Measurements from ENCODE around the gene SRSF4. TPM values are rescaled to one million over a fixed set of nuclear protein-coding genes. Genes with fewer than 3 reads are reported as not detected.
A peak's percentile ranks its signal among the peaks of the same experiment; 100 is the strongest.

Gene SRSF4
- total RNA-seq, 1 donor from 2014 or later = 52.6 TPM

DNA sequence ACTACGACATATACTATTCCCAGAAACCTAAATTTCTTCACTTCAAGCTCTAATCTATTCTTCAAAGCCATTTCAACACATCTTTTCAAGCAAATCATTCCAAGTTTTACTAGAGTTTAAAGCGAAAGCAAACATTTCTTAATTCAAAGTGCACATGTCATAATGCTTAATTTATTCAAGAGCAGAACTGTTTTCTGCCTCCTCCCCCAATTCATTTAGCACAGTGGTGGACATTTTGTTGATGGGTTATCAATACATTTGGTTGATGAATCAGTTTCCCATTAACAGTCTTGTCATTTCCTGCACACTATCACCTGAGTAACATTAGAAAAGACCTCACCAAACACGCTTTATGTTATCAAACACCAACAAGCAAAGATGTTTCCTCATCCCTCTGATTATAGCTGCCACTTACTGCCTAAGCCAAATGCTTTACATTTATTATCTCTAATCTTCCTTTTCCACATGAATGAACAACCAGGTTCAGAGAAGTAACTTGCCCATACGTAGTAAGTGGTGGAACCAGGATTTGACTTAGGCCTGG, 2.0 kb downstream of the SRSF4 start:
- Mint-ChIP-seq H3K36me3 (ENCODE audit: low read depth, unreplicated experiment) (peaks cover 4% of the 10 kb centered on the region), H3K4me1 (ENCODE audit: low read depth, unreplicated experiment) (peaks cover 14% of the 10 kb centered on the region), H3K27ac (ENCODE audit: unreplicated experiment) (no peak overlapping the region), H3K27me3 (ENCODE audit: low read depth, unreplicated experiment) (no peaks in the 10 kb centered on the region), H3K9me3 (ENCODE audit: unreplicated experiment) (no peaks in the 10 kb centered on the region), H3K4me3 (ENCODE audit: unreplicated experiment) (peak overlapping the region; percentile 97)
- DNase-seq (ENCODE audit: low read depth) = no peak
- Histone ChIP-seq H3K4me1 (ENCODE audit: insufficient read depth, low read length) (peaks cover 21% of the 10 kb centered on the region), H3K27me3 (ENCODE audit: insufficient read depth, low read length) (no peaks in the 10 kb centered on the region), H3K9me3 (ENCODE audit: insufficient read depth, low read depth, low read length) (no peaks in the 10 kb centered on the region), H3K4me3 (ENCODE audit: insufficient read depth, low read depth, low read length) (peak overlapping the region; percentile 92), H3K36me3 (ENCODE audit: insufficient read depth, low read length) (peaks cover 8% of the 10 kb centered on the region), H3K79me2 (ENCODE audit: insufficient read depth, low read length) (peaks cover 68% of the 10 kb centered on the region), H3K27ac (ENCODE audit: low read depth, low read length) (peak overlapping the region; percentile 99), H2AFZ (ENCODE audit: low read depth, low read length) (no peak overlapping the region), H4K20me1 (ENCODE audit: insufficient read depth, low read length) (peaks cover 62% of the 10 kb centered on the region), H3K9ac (ENCODE audit: low read length) (peak overlapping the region; percentile 100), H3K4me2 (ENCODE audit: low read length) (peak overlapping the region; percentile 86)
- FAIRE-seq = no peak
- TF ChIP-seq EZH2 (IDR thresholded peaks at IDR 0.05; ENCODE audit: insufficient read depth, low read length) = no peak
- TF ChIP-seq, protein P1, sequence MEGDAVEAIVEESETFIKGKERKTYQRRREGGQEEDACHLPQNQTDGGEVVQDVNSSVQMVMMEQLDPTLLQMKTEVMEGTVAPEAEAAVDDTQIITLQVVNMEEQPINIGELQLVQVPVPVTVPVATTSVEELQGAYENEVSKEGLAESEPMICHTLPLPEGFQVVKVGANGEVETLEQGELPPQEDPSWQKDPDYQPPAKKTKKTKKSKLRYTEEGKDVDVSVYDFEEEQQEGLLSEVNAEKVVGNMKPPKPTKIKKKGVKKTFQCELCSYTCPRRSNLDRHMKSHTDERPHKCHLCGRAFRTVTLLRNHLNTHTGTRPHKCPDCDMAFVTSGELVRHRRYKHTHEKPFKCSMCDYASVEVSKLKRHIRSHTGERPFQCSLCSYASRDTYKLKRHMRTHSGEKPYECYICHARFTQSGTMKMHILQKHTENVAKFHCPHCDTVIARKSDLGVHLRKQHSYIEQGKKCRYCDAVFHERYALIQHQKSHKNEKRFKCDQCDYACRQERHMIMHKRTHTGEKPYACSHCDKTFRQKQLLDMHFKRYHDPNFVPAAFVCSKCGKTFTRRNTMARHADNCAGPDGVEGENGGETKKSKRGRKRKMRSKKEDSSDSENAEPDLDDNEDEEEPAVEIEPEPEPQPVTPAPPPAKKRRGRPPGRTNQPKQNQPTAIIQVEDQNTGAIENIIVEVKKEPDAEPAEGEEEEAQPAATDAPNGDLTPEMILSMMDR (IDR thresholded peaks at IDR 0.05; ENCODE audit: insufficient read depth, low read depth, low read length) = no peak

DNA sequence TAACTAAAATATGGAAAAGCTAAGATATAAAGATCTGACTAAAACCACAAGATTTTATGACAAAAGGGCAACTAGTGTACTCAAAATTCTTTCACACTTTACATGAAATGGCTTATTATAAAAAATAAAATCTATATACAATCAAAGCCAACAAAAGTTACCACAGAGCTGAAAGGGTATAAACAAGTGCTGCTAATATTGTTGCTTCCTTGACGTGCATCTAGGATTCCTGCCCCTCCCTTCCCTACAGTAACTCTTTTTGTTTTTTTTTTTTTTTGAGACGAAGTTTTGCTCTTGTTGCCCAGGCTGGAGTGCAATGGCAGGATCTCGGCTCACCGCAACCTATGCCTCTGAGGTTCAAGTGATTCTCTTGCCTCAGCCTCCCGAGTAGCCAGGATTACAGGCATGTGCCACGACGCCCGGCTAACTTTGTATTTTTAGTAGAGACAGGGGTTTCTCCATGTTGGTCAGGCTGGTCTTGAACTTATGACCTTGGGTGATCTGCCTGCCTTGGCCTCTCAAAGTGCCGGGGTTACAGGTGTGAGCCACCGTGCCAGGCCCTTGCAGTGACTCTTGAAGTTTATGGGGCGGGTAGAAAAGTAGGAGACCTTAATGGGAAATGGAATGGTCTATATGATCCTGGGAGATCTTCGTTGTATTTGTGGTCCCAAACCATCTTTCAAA, 4.5 kb downstream of the SRSF4 start:
- peaks cover 81% of the 10 kb centered on the region for H4K20me1 ChIP-seq (ENCODE audit: insufficient read depth, low read length)
- peaks cover 21% of the 10 kb centered on the region for H3K4me1 ChIP-seq (ENCODE audit: insufficient read depth, low read length)
- TF ChIP-seq, protein P1 (IDR thresholded peaks at IDR 0.05; ENCODE audit: insufficient read depth, low read depth, low read length) = no peak
- no peak for TF ChIP-seq EZH2 (IDR thresholded peaks at IDR 0.05; ENCODE audit: insufficient read depth, low read length)
- Mint-ChIP-seq H3K36me3 (ENCODE audit: low read depth, unreplicated experiment) (peaks cover 8% of the 10 kb centered on the region), H3K4me1 (ENCODE audit: low read depth, unreplicated experiment) (peaks cover 14% of the 10 kb centered on the region), H3K27me3 (ENCODE audit: low read depth, unreplicated experiment) (no peaks in the 10 kb centered on the region), H3K4me3 (ENCODE audit: unreplicated experiment) (no peak overlapping the region), H3K27ac (ENCODE audit: unreplicated experiment) (no peak overlapping the region), H3K9me3 (ENCODE audit: unreplicated experiment) (no peaks in the 10 kb centered on the region)
- no peak overlapping the region for H2AFZ ChIP-seq (ENCODE audit: low read depth, low read length)
- FAIRE-seq (no peak), DNase-seq (ENCODE audit: low read depth) (no peak)
- H3K36me3 ChIP-seq (ENCODE audit: insufficient read depth, low read length) = peaks cover 8% of the 10 kb centered on the region
- peaks cover 93% of the 10 kb centered on the region for H3K79me2 ChIP-seq (ENCODE audit: insufficient read depth, low read length)
- H3K4me2 ChIP-seq (ENCODE audit: low read length) = peak overlapping the region; percentile 42
- H3K27ac ChIP-seq (ENCODE audit: low read depth, low read length) = no peak overlapping the region
- H3K9ac ChIP-seq (ENCODE audit: low read length) = no peak overlapping the region
- no peak overlapping the region for H3K4me3 ChIP-seq (ENCODE audit: insufficient read depth, low read depth, low read length)
- H3K27me3 ChIP-seq (ENCODE audit: insufficient read depth, low read length) = no peaks in the 10 kb centered on the region
- no peaks in the 10 kb centered on the region for H3K9me3 ChIP-seq (ENCODE audit: insufficient read depth, low read depth, low read length)

- no peaks in the 10 kb centered on the region for H3K9me3 Mint-ChIP-seq (ENCODE audit: unreplicated experiment)
- no peaks in the 10 kb centered on the region for H3K27me3 ChIP-seq (ENCODE audit: insufficient read depth, low read length)
- H3K36me3 Mint-ChIP-seq (ENCODE audit: low read depth, unreplicated experiment) = peaks cover 8% of the 10 kb centered on the region
- no peak for TF ChIP-seq EZH2 (IDR thresholded peaks at IDR 0.05; ENCODE audit: insufficient read depth, low read length)
- TF ChIP-seq, protein P1 (IDR thresholded peaks at IDR 0.05; ENCODE audit: insufficient read depth, low read depth, low read length) = no peak
- peaks cover 21% of the 10 kb centered on the region for H3K4me1 ChIP-seq (ENCODE audit: insufficient read depth, low read length)
- H3K36me3 ChIP-seq (ENCODE audit: insufficient read depth, low read length) = peaks cover 8% of the 10 kb centered on the region
- H3K4me3 ChIP-seq (ENCODE audit: insufficient read depth, low read depth, low read length) = no peak overlapping the region
- no peak overlapping the region for H3K27ac Mint-ChIP-seq (ENCODE audit: unreplicated experiment)
- no peak overlapping the region for H3K4me3 Mint-ChIP-seq (ENCODE audit: unreplicated experiment)
- H2AFZ ChIP-seq (ENCODE audit: low read depth, low read length) = no peak overlapping the region
- no peaks in the 10 kb centered on the region for H3K27me3 Mint-ChIP-seq (ENCODE audit: low read depth, unreplicated experiment)
- no peak for FAIRE-seq
- H3K4me2 ChIP-seq (ENCODE audit: low read length) = peak overlapping the region; percentile 15
- DNase-seq (ENCODE audit: low read depth) = no peak
- peaks cover 14% of the 10 kb centered on the region for H3K4me1 Mint-ChIP-seq (ENCODE audit: low read depth, unreplicated experiment)
- H3K79me2 ChIP-seq (ENCODE audit: insufficient read depth, low read length) = peaks cover 98% of the 10 kb centered on the region
- peaks cover 86% of the 10 kb centered on the region for H4K20me1 ChIP-seq (ENCODE audit: insufficient read depth, low read length)
- H3K27ac ChIP-seq (ENCODE audit: low read depth, low read length) = peak overlapping the region; percentile 24
- H3K9me3 ChIP-seq (ENCODE audit: insufficient read depth, low read depth, low read length) = no peaks in the 10 kb centered on the region
- H3K9ac ChIP-seq (ENCODE audit: low read length) = no peak overlapping the region
Measured at GRCh38 chr1:29176576-29176975, 5.1 kb downstream of the SRSF4 start.
